NT2/D1 (cell line): Measurements from ENCODE around the gene OR6Y1.

Experiments
- SUZ12 ChIP-seq: IDR thresholded peaks from 2 replicates; pipeline ENCODE4 v1.6.1; 2011; ENCODE audit not compliant: insufficient read length, insufficient read depth; ENCODE audit errors: extremely low read depth
- YY1 ChIP-seq: IDR thresholded peaks from 2 replicates; pipeline ENCODE4 v1.6.1; 2011; ENCODE audit not compliant: insufficient read length, insufficient read depth
- ZNF274 ChIP-seq: IDR thresholded peaks from 2 replicates; pipeline ENCODE4 v1.6.1; 2011; ENCODE audit warnings: mild to moderate bottlenecking, low read depth, low read length

- no peak for TF ChIP-seq YY1
- TF ChIP-seq ZNF274, result no peak
- no peak for TF ChIP-seq SUZ12
These were observed 46.5 kb upstream of the OR6Y1 start for GRCh38 chr1:158600735-158601134.
